Smooth muscle cell (in vitro differentiated cells): ENCODE data around the gene ARHGAP19. TPM values are rescaled to one million over a fixed set of nuclear protein-coding genes. Genes with fewer than 3 reads are reported as not detected.

Experiments
- DNase-seq: peaks from one replicate; lab custom pipeline; 2025; ENCODE audit not compliant: unreplicated experiment; lab: John Stamatoyannopoulos, UW
- H2AFZ ChIP-seq: fragments of 200-600 bp; sonication (generic); 2 replicates; pipeline ENCODE4 v1.6.0; 2016; ENCODE audit warnings: antibody characterized with exemption, low read depth, mild to moderate bottlenecking
- H3F3A ChIP-seq: fragments of 200-600 bp; sonication (generic); 2 replicates; pipeline ENCODE4 v1.6.0; 2017; ENCODE audit warnings: antibody characterized with exemption, low read depth
- H3K27ac ChIP-seq: fragments of 200-600 bp; sonication (generic); 2 replicates; pipeline ENCODE4 v1.5.1; 2016; ENCODE audit warnings: low read depth, mild to moderate bottlenecking
- H3K27me3 ChIP-seq: fragments of 200-600 bp; sonication (generic); 2 replicates; pipeline ENCODE4 v1.6.1; 2016; ENCODE audit warnings: low read depth, mild to moderate bottlenecking
- H3K36me3 ChIP-seq: fragments of 200-600 bp; sonication (generic); 2 replicates; pipeline ENCODE4 v1.5.1; 2016; ENCODE audit warnings: low read depth
- H3K4me1 ChIP-seq: fragments of 200-600 bp; sonication (generic); 2 replicates; pipeline ENCODE4 v1.5.1; 2016; ENCODE audit warnings: low read depth
- H3K4me2 ChIP-seq: fragments of 200-600 bp; sonication (generic); 2 replicates; pipeline ENCODE4 v1.6.0; 2016; ENCODE audit warnings: mild to moderate bottlenecking
- H3K4me3 ChIP-seq: fragments of 200-600 bp; sonication (generic); 2 replicates; pipeline ENCODE4 v1.5.1; 2016; ENCODE audit warnings: mild to moderate bottlenecking
- H3K79me2 ChIP-seq: fragments of 200-600 bp; sonication (generic); 2 replicates; pipeline ENCODE4 v1.6.0; 2016; ENCODE audit warnings: low read depth, mild to moderate bottlenecking
- H3K9ac ChIP-seq: fragments of 200-600 bp; sonication (generic); 2 replicates; pipeline ENCODE4 v1.6.0; 2016; ENCODE audit warnings: low read depth
- H3K9me3 ChIP-seq: fragments of 200-600 bp; sonication (generic); replicated peaks from 2 replicates; pipeline ENCODE4 v1.5.1; 2016; ENCODE audit warnings: low read depth
- H4K20me1 ChIP-seq: fragments of 200-600 bp; sonication (generic); 2 replicates; pipeline ENCODE4 v1.6.0; 2016; ENCODE audit warnings: low read depth
- WGBS: methylation state at CpG from one replicate; pipeline ENCODE4 v1.1.7; 2016; ENCODE audit warnings: low lambda C conversion rate; 5-methylcytosine and 5-hydroxymethylcytosine counted together
- polyA plus RNA-seq: library from polyadenylated mRNA; unstranded; fragments of >200 nt; fragmentation: Nextera tagmentation; extraction: Ambion mirVana; gene quantifications from 2 replicates; pipeline ENCODE4 v1.2.1, GENCODE V29; 2016
- total RNA-seq: library from RNA; depleted of rRNA; stranded (reverse); fragments of >200 nt; gene quantifications from 2 replicates; pipeline ENCODE4 v1.2.3, GENCODE V29; 2014
- TF ChIP-seq, protein P1 (sequence below): fragments of 200-600 bp; sonication (generic); IDR thresholded peaks from 2 replicates; pipeline ENCODE4 v1.5.1; 2017; ENCODE audit warnings: borderline replicate concordance, mild to moderate bottlenecking, antibody characterized with exemption; ENCODE audit not compliant: insufficient read depth, poor library complexity, severe bottlenecking

Gene ARHGAP19
- total and polyA plus RNA-seq, 2 experiments from 2014 or later = 3.5 to 20.5 TPM

GRCh38 chr10:97213431-97213830 is 79.0 kb downstream of the ARHGAP19 start:
- no peaks in the 10 kb centered on the region for H3K79me2 ChIP-seq
- no peak overlapping the region for H3K4me3 ChIP-seq
- H3K27me3 ChIP-seq = no peaks in the 10 kb centered on the region
- no peak overlapping the region for H3K4me2 ChIP-seq
- H3K27ac ChIP-seq = no peak overlapping the region
- no peak for DNase-seq
- H3F3A ChIP-seq = no peaks in the 10 kb centered on the region
- no peaks in the 10 kb centered on the region for H4K20me1 ChIP-seq
- 86% methylated on average over 9 of the region's 9 CpGs for WGBS
- TF ChIP-seq, protein P1, sequence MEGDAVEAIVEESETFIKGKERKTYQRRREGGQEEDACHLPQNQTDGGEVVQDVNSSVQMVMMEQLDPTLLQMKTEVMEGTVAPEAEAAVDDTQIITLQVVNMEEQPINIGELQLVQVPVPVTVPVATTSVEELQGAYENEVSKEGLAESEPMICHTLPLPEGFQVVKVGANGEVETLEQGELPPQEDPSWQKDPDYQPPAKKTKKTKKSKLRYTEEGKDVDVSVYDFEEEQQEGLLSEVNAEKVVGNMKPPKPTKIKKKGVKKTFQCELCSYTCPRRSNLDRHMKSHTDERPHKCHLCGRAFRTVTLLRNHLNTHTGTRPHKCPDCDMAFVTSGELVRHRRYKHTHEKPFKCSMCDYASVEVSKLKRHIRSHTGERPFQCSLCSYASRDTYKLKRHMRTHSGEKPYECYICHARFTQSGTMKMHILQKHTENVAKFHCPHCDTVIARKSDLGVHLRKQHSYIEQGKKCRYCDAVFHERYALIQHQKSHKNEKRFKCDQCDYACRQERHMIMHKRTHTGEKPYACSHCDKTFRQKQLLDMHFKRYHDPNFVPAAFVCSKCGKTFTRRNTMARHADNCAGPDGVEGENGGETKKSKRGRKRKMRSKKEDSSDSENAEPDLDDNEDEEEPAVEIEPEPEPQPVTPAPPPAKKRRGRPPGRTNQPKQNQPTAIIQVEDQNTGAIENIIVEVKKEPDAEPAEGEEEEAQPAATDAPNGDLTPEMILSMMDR = no peak
- H3K4me1 ChIP-seq = no peaks in the 10 kb centered on the region
- no peaks in the 10 kb centered on the region for H3K9me3 ChIP-seq
- H2AFZ ChIP-seq = no peak overlapping the region
- H3K9ac ChIP-seq = no peak overlapping the region
- H3K36me3 ChIP-seq = no peaks in the 10 kb centered on the region

GRCh38 chr10:97211229-97211628 is 81.2 kb downstream of the ARHGAP19 start:
- Histone ChIP-seq H2AFZ (no peak overlapping the region), H3K4me1 (no peaks in the 10 kb centered on the region), H3K4me2 (no peak overlapping the region), H3K9ac (no peak overlapping the region), H3K79me2 (no peaks in the 10 kb centered on the region), H3K9me3 (no peaks in the 10 kb centered on the region), H3F3A (no peaks in the 10 kb centered on the region), H3K27me3 (peaks cover 8% of the 10 kb centered on the region), H3K36me3 (no peaks in the 10 kb centered on the region), H3K27ac (no peak overlapping the region), H3K4me3 (no peak overlapping the region), H4K20me1 (no peaks in the 10 kb centered on the region)
- DNase-seq = no peak
- TF ChIP-seq, protein P1 = no peak
- 90% methylated on average over 9 of the region's 9 CpGs for WGBS

- Histone ChIP-seq H3K9me3 (no peaks in the 10 kb centered on the region), H2AFZ (no peak overlapping the region), H3K36me3 (no peaks in the 10 kb centered on the region), H3K79me2 (no peaks in the 10 kb centered on the region), H3K4me1 (no peaks in the 10 kb centered on the region), H3K4me3 (no peak overlapping the region), H3K4me2 (no peak overlapping the region), H3K27ac (no peak overlapping the region), H3F3A (no peaks in the 10 kb centered on the region), H3K27me3 (peaks cover 8% of the 10 kb centered on the region), H3K9ac (no peak overlapping the region), H4K20me1 (no peaks in the 10 kb centered on the region)
- peak; percentile 35 for DNase-seq
- whole genome bisulfite sequencing = 20% methylated on average over 8 of the region's 8 CpGs
- TF ChIP-seq, protein P1 = peak; percentile 97
Measured at GRCh38 chr10:97210543-97210960, 81.9 kb downstream of the ARHGAP19 start.

DNA sequence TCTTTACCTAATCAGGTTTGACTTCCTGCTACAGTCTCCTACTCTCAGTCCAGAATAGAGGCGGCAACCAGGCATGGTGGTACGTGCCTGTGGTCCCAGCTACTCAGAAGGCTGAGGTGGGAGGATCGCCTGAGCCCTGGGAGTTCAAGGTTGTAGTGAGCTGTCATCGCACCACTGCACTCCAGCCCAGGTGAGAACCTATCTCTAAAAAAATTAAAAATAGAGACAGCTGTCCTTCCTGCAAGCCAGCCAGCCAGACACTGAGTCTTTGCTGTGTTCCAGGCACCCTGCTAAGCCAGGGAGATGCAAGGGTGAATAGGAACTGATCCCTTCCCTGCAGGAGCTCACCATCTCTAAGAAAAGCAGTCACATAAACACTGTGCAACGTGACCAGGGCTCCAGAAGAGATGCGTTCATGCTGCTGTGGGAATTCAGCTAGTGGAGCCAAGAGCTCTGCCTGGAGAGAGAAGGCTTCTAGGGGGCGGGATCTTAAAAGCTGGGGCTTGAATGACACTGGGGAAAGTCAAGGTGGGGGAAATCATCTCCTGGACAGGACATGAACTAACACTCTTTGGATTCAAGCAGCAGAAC is 84.6 kb downstream of the ARHGAP19 start:
- Histone ChIP-seq H3K4me2 (no peak overlapping the region), H3K4me1 (no peaks in the 10 kb centered on the region), H4K20me1 (no peaks in the 10 kb centered on the region), H3K4me3 (no peak overlapping the region), H3F3A (no peaks in the 10 kb centered on the region), H3K36me3 (no peaks in the 10 kb centered on the region), H3K9ac (no peak overlapping the region), H3K27ac (no peak overlapping the region), H3K9me3 (no peaks in the 10 kb centered on the region), H3K79me2 (no peaks in the 10 kb centered on the region), H3K27me3 (peaks cover 8% of the 10 kb centered on the region), H2AFZ (no peak overlapping the region)
- WGBS = 76% methylated on average over 7 of the region's 7 CpGs
- DNase-seq = no peak
- TF ChIP-seq, protein P1 = no peak
